Activated T-cell treated with anti-CD3 and anti-CD28 coated beads, Interleukin-2, amount 50 U/mL, for 24 hours (primary cell): ENCODE measurements around the gene KCNC4.

Experiments used
- DNase-seq: peaks from one replicate; pipeline ENCODE4 v3.0.0-alpha.2; 2020
- H3K27ac Mint-ChIP-seq: 2 replicates; pipeline ENCODE4 v1.8.0; 2020; ENCODE audit warnings: mild to moderate bottlenecking, mixed read lengths
- H3K27me3 Mint-ChIP-seq: 2 replicates; pipeline ENCODE4 v1.8.0; 2020; ENCODE audit warnings: mixed read lengths
- H3K36me3 Mint-ChIP-seq: 2 replicates; pipeline ENCODE4 v1.8.0; 2020; ENCODE audit warnings: low read depth, mixed read lengths
- H3K4me1 Mint-ChIP-seq: 2 replicates; pipeline ENCODE4 v1.8.0; 2020; ENCODE audit warnings: low read depth, mixed read lengths
- H3K4me3 Mint-ChIP-seq: 2 replicates; pipeline ENCODE4 v1.8.0; 2020; ENCODE audit warnings: mild to moderate bottlenecking, moderate library complexity, mixed read lengths
- H3K9me3 Mint-ChIP-seq: 2 replicates; pipeline ENCODE4 v1.8.0; 2020; ENCODE audit warnings: mixed read lengths

KCNC4 gene

GRCh38 chr1:110200190-110200589 lies 9.9 kb upstream of the KCNC4 start:
- peaks cover 10% of the 10 kb centered on the region for H3K4me1 Mint-ChIP-seq
- no peaks in the 10 kb centered on the region for H3K36me3 Mint-ChIP-seq
- H3K27ac Mint-ChIP-seq = no peak overlapping the region
- H3K4me3 Mint-ChIP-seq = no peak overlapping the region
- H3K9me3 Mint-ChIP-seq = no peaks in the 10 kb centered on the region
- H3K27me3 Mint-ChIP-seq = no peaks in the 10 kb centered on the region
- DNase-seq = no peak

GRCh38 chr1:110200666-110201065 lies 9.4 kb upstream of the KCNC4 start:
- no peak for DNase-seq
- Mint-ChIP-seq H3K27ac (no peak overlapping the region), H3K4me1 (peaks cover 10% of the 10 kb centered on the region), H3K4me3 (no peak overlapping the region), H3K36me3 (no peaks in the 10 kb centered on the region), H3K9me3 (no peaks in the 10 kb centered on the region), H3K27me3 (no peaks in the 10 kb centered on the region)

- Mint-ChIP-seq H3K36me3 (no peaks in the 10 kb centered on the region), H3K9me3 (no peaks in the 10 kb centered on the region)
Measured at GRCh38 chr1:110201157-110201825, 8.8 kb upstream of the KCNC4 start.

GRCh38 chr1:110203021-110203661 lies 7.0 kb upstream of the KCNC4 start:
- H3K27me3 Mint-ChIP-seq = no peaks in the 10 kb centered on the region
- no peaks in the 10 kb centered on the region for H3K9me3 Mint-ChIP-seq
- no peaks in the 10 kb centered on the region for H3K36me3 Mint-ChIP-seq
- peaks cover 20% of the 10 kb centered on the region for H3K4me1 Mint-ChIP-seq
- H3K4me3 Mint-ChIP-seq = peak overlapping the region; percentile 16
- DNase-seq = peak; percentile 55
- H3K27ac Mint-ChIP-seq = peak overlapping the region; percentile 91

More at GRCh38 chr1:110201157-110201825, 8.8 kb upstream of the KCNC4 start:
- no peak overlapping the region for H3K4me3 Mint-ChIP-seq
- H3K4me1 Mint-ChIP-seq = peaks cover 10% of the 10 kb centered on the region
- no peak overlapping the region for H3K27ac Mint-ChIP-seq
- no peak for DNase-seq
- H3K27me3 Mint-ChIP-seq = no peaks in the 10 kb centered on the region

- H3K36me3 Mint-ChIP-seq = no peaks in the 10 kb centered on the region
- peaks cover 36% of the 10 kb centered on the region for H3K4me1 Mint-ChIP-seq
- H3K27ac Mint-ChIP-seq = no peak overlapping the region
- H3K9me3 Mint-ChIP-seq = no peaks in the 10 kb centered on the region
- H3K4me3 Mint-ChIP-seq = no peak overlapping the region
- no peaks in the 10 kb centered on the region for H3K27me3 Mint-ChIP-seq
- no peak for DNase-seq
Measured at GRCh38 chr1:110205156-110205555, 5.0 kb upstream of the KCNC4 start.

- DNase-seq = no peak
- peaks cover 36% of the 10 kb centered on the region for H3K4me1 Mint-ChIP-seq
- H3K36me3 Mint-ChIP-seq = no peaks in the 10 kb centered on the region
- H3K27me3 Mint-ChIP-seq = no peaks in the 10 kb centered on the region
- H3K9me3 Mint-ChIP-seq = no peaks in the 10 kb centered on the region
- H3K27ac Mint-ChIP-seq = peak overlapping the region; percentile 33
- H3K4me3 Mint-ChIP-seq = no peak overlapping the region
Measured at GRCh38 chr1:110205591-110206155, 4.4 kb upstream of the KCNC4 start.

- H3K36me3 Mint-ChIP-seq = peaks cover 4% of the 10 kb centered on the region
- H3K4me1 Mint-ChIP-seq = peaks cover 38% of the 10 kb centered on the region
- DNase-seq = no peak
- no peak overlapping the region for H3K4me3 Mint-ChIP-seq
- no peaks in the 10 kb centered on the region for H3K9me3 Mint-ChIP-seq
- no peak overlapping the region for H3K27ac Mint-ChIP-seq
- no peaks in the 10 kb centered on the region for H3K27me3 Mint-ChIP-seq
Measured at GRCh38 chr1:110206261-110206920, 3.7 kb upstream of the KCNC4 start.

- Mint-ChIP-seq H3K36me3 (peaks cover 6% of the 10 kb centered on the region), H3K27me3 (peaks cover 3% of the 10 kb centered on the region), H3K9me3 (no peaks in the 10 kb centered on the region), H3K4me3 (no peak overlapping the region), H3K27ac (no peak overlapping the region), H3K4me1 (peaks cover 45% of the 10 kb centered on the region)
- peak; percentile 85 for DNase-seq
Measured at GRCh38 chr1:110207831-110208230, 2.3 kb upstream of the KCNC4 start.

- no peak for DNase-seq
- H3K4me1 Mint-ChIP-seq = peaks cover 46% of the 10 kb centered on the region
- peaks cover 6% of the 10 kb centered on the region for H3K36me3 Mint-ChIP-seq
- peak overlapping the region; percentile 81 for H3K4me3 Mint-ChIP-seq
- H3K27ac Mint-ChIP-seq = peak overlapping the region; percentile 93
- H3K9me3 Mint-ChIP-seq = no peaks in the 10 kb centered on the region
- H3K27me3 Mint-ChIP-seq = peaks cover 3% of the 10 kb centered on the region
Measured at GRCh38 chr1:110208916-110209645, 1.0 kb upstream of the KCNC4 start.

GRCh38 chr1:110210604-110211495 lies 736 bp downstream of the KCNC4 start:
- H3K27me3 Mint-ChIP-seq = peaks cover 3% of the 10 kb centered on the region
- H3K36me3 Mint-ChIP-seq = peaks cover 6% of the 10 kb centered on the region
- peaks cover 63% of the 10 kb centered on the region for H3K4me1 Mint-ChIP-seq
- peak overlapping the region; percentile 86 for H3K4me3 Mint-ChIP-seq
- peak overlapping the region; percentile 91 for H3K27ac Mint-ChIP-seq
- DNase-seq = peak; percentile 77
- H3K9me3 Mint-ChIP-seq = no peaks in the 10 kb centered on the region

- Mint-ChIP-seq H3K9me3 (no peaks in the 10 kb centered on the region), H3K4me1 (peaks cover 71% of the 10 kb centered on the region), H3K36me3 (peaks cover 10% of the 10 kb centered on the region), H3K27ac (peak overlapping the region; percentile 91), H3K4me3 (peak overlapping the region; percentile 86), H3K27me3 (peaks cover 3% of the 10 kb centered on the region)
- DNase-seq = no peak
Measured at GRCh38 chr1:110211496-110212168, 1.5 kb downstream of the KCNC4 start.

GRCh38 chr1:110212169-110213142 lies 2.3 kb downstream of the KCNC4 start:
- Mint-ChIP-seq H3K4me3 (peak overlapping the region; percentile 77), H3K27me3 (peaks cover 3% of the 10 kb centered on the region), H3K9me3 (no peaks in the 10 kb centered on the region), H3K27ac (peak overlapping the region; percentile 69), H3K36me3 (peaks cover 15% of the 10 kb centered on the region), H3K4me1 (peaks cover 74% of the 10 kb centered on the region)
- DNase-seq = no peak
